ENCODE data around the gene MAP3K12. TPM values are rescaled to one million over a fixed set of nuclear protein-coding genes. Genes with fewer than 3 reads are reported as not detected.
"Not testable (repeated sequence)": the region's sequence is repeated elsewhere in the genome, so short reads cannot be mapped to it uniquely, and the experiment has no call there.

Gene MAP3K12
- total RNA-seq, 1 donor from 2014 or later = 17.0 TPM

- DNase-seq (ENCODE audit: low read depth) = no peak
Measured at GRCh38 chr12:53443955-53444354, 55.3 kb downstream of the MAP3K12 start.

DNA sequence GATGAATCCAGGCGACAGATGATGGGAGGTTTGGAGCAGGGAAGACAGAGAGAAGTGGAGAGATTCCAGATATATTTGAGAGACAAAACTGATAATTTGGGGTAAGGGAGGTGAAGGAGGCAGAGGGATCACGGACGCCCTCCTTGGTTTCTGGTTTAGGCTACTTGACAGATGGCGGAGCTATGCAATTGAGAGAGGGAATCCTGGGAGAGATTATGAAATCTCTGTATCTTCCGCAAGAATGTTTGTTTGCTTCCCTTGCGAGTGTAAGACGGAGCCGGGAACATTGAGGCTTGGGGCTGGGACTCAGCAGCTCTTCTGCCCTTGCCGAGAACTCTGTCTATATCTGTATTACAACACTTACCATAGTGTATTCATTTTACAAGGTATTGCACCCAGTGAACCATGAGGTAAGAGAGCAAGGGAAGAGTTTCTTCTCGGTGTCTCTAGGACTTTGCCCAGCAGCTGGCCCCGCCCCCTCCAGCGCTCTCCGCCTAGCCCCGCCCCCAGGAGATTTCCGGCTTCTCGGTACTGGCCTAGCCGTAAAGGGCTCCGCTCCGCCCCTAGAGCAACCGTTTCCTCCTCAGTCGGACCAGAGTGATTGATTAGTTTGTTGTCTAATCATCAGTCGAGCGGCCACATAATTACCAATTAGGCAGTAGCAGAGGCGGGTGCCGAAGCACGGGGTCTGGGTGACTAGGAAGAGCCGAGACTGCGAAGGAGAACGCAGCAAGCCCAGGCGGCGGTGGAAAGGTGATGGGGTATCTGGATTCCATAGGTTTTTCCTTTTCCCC is 58.0 kb downstream of the MAP3K12 start, which contains the start of gene PRR13:
TSS of gene PRR13 (plus strand) at position 695 of the 794 bp plus-strand sequence. CDS start 981 bp downstream, outside the sequence.
- DNase-seq (ENCODE audit: low read depth) = peak; percentile 99

- not testable (repeated sequence) for DNase-seq (ENCODE audit: low read depth)
Measured at GRCh38 chr12:53439582-53439981, 59.7 kb downstream of the MAP3K12 start.

- DNase-seq (ENCODE audit: low read depth) = not testable (repeated sequence)
Measured at GRCh38 chr12:53435326-53435725, 63.9 kb downstream of the MAP3K12 start.

DNA sequence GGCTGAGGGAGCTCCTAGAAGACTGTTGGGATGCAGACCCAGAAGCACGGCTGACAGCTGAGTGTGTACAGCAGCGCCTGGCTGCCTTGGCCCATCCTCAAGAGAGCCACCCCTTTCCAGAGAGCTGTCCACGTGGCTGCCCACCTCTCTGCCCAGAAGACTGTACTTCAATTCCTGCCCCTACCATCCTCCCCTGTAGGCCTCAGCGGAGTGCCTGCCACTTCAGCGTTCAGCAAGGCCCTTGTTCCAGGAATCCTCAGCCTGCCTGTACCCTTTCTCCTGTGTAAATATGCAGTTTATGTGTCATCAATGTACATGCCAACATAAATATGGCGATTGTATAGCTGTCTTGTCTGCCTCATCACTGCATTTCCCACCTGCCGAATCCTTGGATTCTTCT is 68.1 kb downstream of the MAP3K12 start:
- DNase-seq (ENCODE audit: low read depth) = no peak

- no peak for DNase-seq (ENCODE audit: low read depth)
Measured at GRCh38 chr12:53430116-53430515, 69.1 kb downstream of the MAP3K12 start.

Other genes starting within 250 kb of the MAP3K12 start
- 0.36 and 0.53 TPM in 2 replicates for gene ESPL1, start 231.2 kb downstream of the MAP3K12 start, total RNA-seq
- 253 and 294 TPM in 2 replicates for gene PFDN5, start 203.9 kb downstream of the MAP3K12 start, total RNA-seq
- 40.9 and 42.8 TPM in 2 replicates for gene MYG1, start 199.8 kb downstream of the MAP3K12 start, total RNA-seq
- 63.6 and 74.1 TPM in 2 replicates for gene AAAS, start 177.8 kb downstream of the MAP3K12 start, total RNA-seq
- gene SP7, start 163.1 kb downstream of the MAP3K12 start, total RNA-seq = not detected in 2 replicates
- 28.9 and 35.6 TPM in 2 replicates for gene SP1, start 119.3 kb downstream of the MAP3K12 start, total RNA-seq
- gene AMHR2, start 75.6 kb downstream of the MAP3K12 start, total RNA-seq = not detected in 2 replicates
- gene PRR13, start 57.7 kb downstream of the MAP3K12 start, total RNA-seq = 45.8 and 48.3 TPM in 2 replicates
- 141 and 158 TPM in 2 replicates for gene PCBP2, start 47.4 kb downstream of the MAP3K12 start, total RNA-seq
- gene TARBP2, start 1.8 kb upstream of the MAP3K12 start, total RNA-seq = 23.7 and 30.0 TPM in 2 replicates
- not detected in 2 replicates for gene NPFF, start 8.0 kb upstream of the MAP3K12 start, total RNA-seq
- gene ATF7, start 126.9 kb upstream of the MAP3K12 start, total RNA-seq = 15.5 and 25.3 TPM in 2 replicates
- gene ATP5MC2, start 176.6 kb upstream of the MAP3K12 start, total RNA-seq = 411 and 520 TPM in 2 replicates
- gene CALCOCO1, start 228.0 kb upstream of the MAP3K12 start, total RNA-seq = 147 and 173 TPM in 2 replicates